Measurements from ENCODE around the gene ZNF346.
A peak's percentile ranks its signal among the peaks of the same experiment; 100 is the strongest.
"Not testable (repeated sequence)": the region's sequence is repeated elsewhere in the genome, so short reads cannot be mapped to it uniquely, and the experiment has no call there.

ZNF346 gene

GRCh38 chr5:176987583-176987982, 34.9 kb upstream of the ZNF346 start:
- H2BK5ac ChIP-seq (ENCODE audit: low read depth, low read length, poor library complexity): no peak overlapping the region
- H3K79me2 ChIP-seq (ENCODE audit: control insufficient read depth, insufficient read depth, low read length, poor library complexity): no peaks in the 10 kb centered on the region
- H4K12ac ChIP-seq (ENCODE audit: low read depth, low read length): no peak overlapping the region
- no peak overlapping the region for H2AFZ ChIP-seq (ENCODE audit: insufficient read depth, low read length, poor library complexity)
- no peak overlapping the region for H2BK12ac ChIP-seq (ENCODE audit: low read length)
- peak overlapping the region; percentile 12 for H3K4ac ChIP-seq (ENCODE audit: low read depth, low read length)
- H3K4me1 ChIP-seq (ENCODE audit: control insufficient read depth in 1 of 2, insufficient read depth in 2 of 2, low read length in 2 of 2): no peaks in the 10 kb centered on the region
- H3K27me3 ChIP-seq (ENCODE audit: insufficient read depth, low read length): no peaks in the 10 kb centered on the region
- WGBS (ENCODE audit: extremely low coverage, insufficient coverage, insufficient read length): no CpG with 5 or more reads among the region's 3 CpGs
- H3K9ac ChIP-seq (ENCODE audit: low read length): no peak overlapping the region
- H2BK120ac ChIP-seq (ENCODE audit: insufficient read depth, low read length, poor library complexity): no peak overlapping the region
- no peak overlapping the region for H4K8ac ChIP-seq (ENCODE audit: low read depth, low read length)
- H3K14ac ChIP-seq (ENCODE audit: low read length): no peak overlapping the region
- no peak overlapping the region for H3K4me3 ChIP-seq (ENCODE audit: low read depth, low read length)
- peaks cover 11% of the 10 kb centered on the region for H3K9me3 ChIP-seq (ENCODE audit: insufficient read depth, low read depth, low read length)
- no peak overlapping the region for H3K18ac ChIP-seq (ENCODE audit: low read length)
- no peak overlapping the region for H4K91ac ChIP-seq (ENCODE audit: low read depth, low read length)
- no peak overlapping the region for H2AK5ac ChIP-seq (ENCODE audit: low read length)
- no peak for DNase-seq
- H3K27ac ChIP-seq (ENCODE audit: low read depth, low read length): no peak overlapping the region
- no peak overlapping the region for H3K4me2 ChIP-seq (ENCODE audit: low read length)
- no peak overlapping the region for H3K23ac ChIP-seq (ENCODE audit: low read length)
- peaks cover 5 to 11% of the 10 kb centered on the region in 2 experiments for H3K36me3 ChIP-seq (ENCODE audit: control insufficient read depth in 1 of 2, insufficient read depth in 2 of 2, low read length in 2 of 2)
- no peaks in the 10 kb centered on the region for H3K79me1 ChIP-seq (ENCODE audit: low read length)

GRCh38 chr5:176993081-176993480, 29.4 kb upstream of the ZNF346 start:
- H2AK5ac ChIP-seq (ENCODE audit: low read length); H3K9me3 ChIP-seq (ENCODE audit: insufficient read depth, low read depth, low read length); H3K79me1 ChIP-seq (ENCODE audit: low read length); H4K8ac ChIP-seq (ENCODE audit: low read depth, low read length); H2AFZ ChIP-seq (ENCODE audit: insufficient read depth, low read length, poor library complexity); H2BK12ac ChIP-seq (ENCODE audit: low read length); H3K14ac ChIP-seq (ENCODE audit: low read length); H3K79me2 ChIP-seq (ENCODE audit: control insufficient read depth, insufficient read depth, low read length, poor library complexity); H3K9ac ChIP-seq (ENCODE audit: low read length); H2BK120ac ChIP-seq (ENCODE audit: insufficient read depth, low read length, poor library complexity); H3K4me2 ChIP-seq (ENCODE audit: low read length); H3K4me1 ChIP-seq (ENCODE audit: control insufficient read depth in 1 of 2, insufficient read depth in 2 of 2, low read length in 2 of 2); H3K18ac ChIP-seq (ENCODE audit: low read length); H3K4me3 ChIP-seq (ENCODE audit: low read depth, low read length); DNase-seq; H2BK5ac ChIP-seq (ENCODE audit: low read depth, low read length, poor library complexity); H3K27me3 ChIP-seq (ENCODE audit: insufficient read depth, low read length); H3K27ac ChIP-seq (ENCODE audit: low read depth, low read length); H3K36me3 ChIP-seq (ENCODE audit: control insufficient read depth in 1 of 2, insufficient read depth in 2 of 2, low read length in 2 of 2); H4K12ac ChIP-seq (ENCODE audit: low read depth, low read length); H3K23ac ChIP-seq (ENCODE audit: low read length); H4K91ac ChIP-seq (ENCODE audit: low read depth, low read length): not testable (repeated sequence)
- peak overlapping the region; percentile 55 for H3K4ac ChIP-seq (ENCODE audit: low read depth, low read length)
- no CpG with 5 or more reads among the region's 3 CpGs for WGBS (ENCODE audit: extremely low coverage, insufficient coverage, insufficient read length)

GRCh38 chr5:176994460-176995121, 27.9 kb upstream of the ZNF346 start:
- Histone ChIP-seq H3K9ac (ENCODE audit: low read length) (no peak overlapping the region), H3K27ac (ENCODE audit: low read depth, low read length) (no peak overlapping the region), H3K79me2 (ENCODE audit: control insufficient read depth, insufficient read depth, low read length, poor library complexity) (peaks cover 2% of the 10 kb centered on the region), H3K9me3 (ENCODE audit: insufficient read depth, low read depth, low read length) (no peaks in the 10 kb centered on the region), H3K27me3 (ENCODE audit: insufficient read depth, low read length) (no peaks in the 10 kb centered on the region), H3K23ac (ENCODE audit: low read length) (no peak overlapping the region), H3K4ac (ENCODE audit: low read depth, low read length) (no peak overlapping the region), H3K36me3 (ENCODE audit: control insufficient read depth in 1 of 2, insufficient read depth in 2 of 2, low read length in 2 of 2) (peaks cover 0 to 2% of the 10 kb centered on the region in 2 experiments), H3K4me1 (ENCODE audit: control insufficient read depth in 1 of 2, insufficient read depth in 2 of 2, low read length in 2 of 2) (no peaks in the 10 kb centered on the region), H2AFZ (ENCODE audit: insufficient read depth, low read length, poor library complexity) (no peak overlapping the region), H3K4me3 (ENCODE audit: low read depth, low read length) (no peak overlapping the region), H2AK5ac (ENCODE audit: low read length) (no peak overlapping the region), H3K14ac (ENCODE audit: low read length) (no peak overlapping the region), H4K8ac (ENCODE audit: low read depth, low read length) (no peak overlapping the region), H4K12ac (ENCODE audit: low read depth, low read length) (no peak overlapping the region), H3K18ac (ENCODE audit: low read length) (no peak overlapping the region), H4K91ac (ENCODE audit: low read depth, low read length) (no peak overlapping the region), H2BK12ac (ENCODE audit: low read length) (no peak overlapping the region), H2BK120ac (ENCODE audit: insufficient read depth, low read length, poor library complexity) (no peak overlapping the region), H2BK5ac (ENCODE audit: low read depth, low read length, poor library complexity) (no peak overlapping the region), H3K4me2 (ENCODE audit: low read length) (no peak overlapping the region), H3K79me1 (ENCODE audit: low read length) (no peaks in the 10 kb centered on the region)
- DNase-seq: peak; percentile 97
- WGBS (ENCODE audit: extremely low coverage, insufficient coverage, insufficient read length): no CpG with 5 or more reads among the region's 7 CpGs

GRCh38 chr5:176995122-176995490, 27.4 kb upstream of the ZNF346 start:
- H3K23ac ChIP-seq (ENCODE audit: low read length): no peak overlapping the region

More at GRCh38 chr5:176995122-176995490, 27.4 kb upstream of the ZNF346 start:
- no peaks in the 10 kb centered on the region for H3K79me1 ChIP-seq (ENCODE audit: low read length)
- H3K14ac ChIP-seq (ENCODE audit: low read length): no peak overlapping the region
- H3K79me2 ChIP-seq (ENCODE audit: control insufficient read depth, insufficient read depth, low read length, poor library complexity): peaks cover 2% of the 10 kb centered on the region
- H3K4ac ChIP-seq (ENCODE audit: low read depth, low read length): peak overlapping the region; percentile 62
- no peak overlapping the region for H3K4me3 ChIP-seq (ENCODE audit: low read depth, low read length)
- H3K9ac ChIP-seq (ENCODE audit: low read length): no peak overlapping the region
- no peaks in the 10 kb centered on the region for H3K4me1 ChIP-seq (ENCODE audit: control insufficient read depth in 1 of 2, insufficient read depth in 2 of 2, low read length in 2 of 2)
- no CpG with 5 or more reads among the region's 3 CpGs for WGBS (ENCODE audit: extremely low coverage, insufficient coverage, insufficient read length)
- no peak overlapping the region for H4K91ac ChIP-seq (ENCODE audit: low read depth, low read length)
- H2BK12ac ChIP-seq (ENCODE audit: low read length): no peak overlapping the region
- H2BK5ac ChIP-seq (ENCODE audit: low read depth, low read length, poor library complexity): no peak overlapping the region
- no peaks in the 10 kb centered on the region for H3K9me3 ChIP-seq (ENCODE audit: insufficient read depth, low read depth, low read length)
- H3K36me3 ChIP-seq (ENCODE audit: control insufficient read depth in 1 of 2, insufficient read depth in 2 of 2, low read length in 2 of 2): peaks cover 0 to 2% of the 10 kb centered on the region in 2 experiments
- no peak overlapping the region for H4K8ac ChIP-seq (ENCODE audit: low read depth, low read length)
- H3K18ac ChIP-seq (ENCODE audit: low read length): no peak overlapping the region
- no peak for DNase-seq
- H3K4me2 ChIP-seq (ENCODE audit: low read length): no peak overlapping the region
- H2AK5ac ChIP-seq (ENCODE audit: low read length): no peak overlapping the region
- H3K27ac ChIP-seq (ENCODE audit: low read depth, low read length): no peak overlapping the region
- no peaks in the 10 kb centered on the region for H3K27me3 ChIP-seq (ENCODE audit: insufficient read depth, low read length)
- no peak overlapping the region for H4K12ac ChIP-seq (ENCODE audit: low read depth, low read length)
- peak overlapping the region; percentile 22 for H2BK120ac ChIP-seq (ENCODE audit: insufficient read depth, low read length, poor library complexity)
- no peak overlapping the region for H2AFZ ChIP-seq (ENCODE audit: insufficient read depth, low read length, poor library complexity)

Measured in trophoblast cell (in vitro differentiated cells and primary cell).